GM19324 (cell line): Measurements from ENCODE around the gene HBA2.
"Not testable (repeated sequence)": the region's sequence is repeated elsewhere in the genome, so short reads cannot be mapped to it uniquely, and the experiment has no call there.

ENCODE experiments used
- ATAC-seq: cut with Tn5 transposase; IDR thresholded peaks from one replicate; pipeline ENCODE4 v1.9.1; 2021; ENCODE audit warnings: mild to moderate bottlenecking, moderate library complexity; ENCODE audit not compliant: unreplicated experiment, low FRiP score

Gene HBA2

DNA sequence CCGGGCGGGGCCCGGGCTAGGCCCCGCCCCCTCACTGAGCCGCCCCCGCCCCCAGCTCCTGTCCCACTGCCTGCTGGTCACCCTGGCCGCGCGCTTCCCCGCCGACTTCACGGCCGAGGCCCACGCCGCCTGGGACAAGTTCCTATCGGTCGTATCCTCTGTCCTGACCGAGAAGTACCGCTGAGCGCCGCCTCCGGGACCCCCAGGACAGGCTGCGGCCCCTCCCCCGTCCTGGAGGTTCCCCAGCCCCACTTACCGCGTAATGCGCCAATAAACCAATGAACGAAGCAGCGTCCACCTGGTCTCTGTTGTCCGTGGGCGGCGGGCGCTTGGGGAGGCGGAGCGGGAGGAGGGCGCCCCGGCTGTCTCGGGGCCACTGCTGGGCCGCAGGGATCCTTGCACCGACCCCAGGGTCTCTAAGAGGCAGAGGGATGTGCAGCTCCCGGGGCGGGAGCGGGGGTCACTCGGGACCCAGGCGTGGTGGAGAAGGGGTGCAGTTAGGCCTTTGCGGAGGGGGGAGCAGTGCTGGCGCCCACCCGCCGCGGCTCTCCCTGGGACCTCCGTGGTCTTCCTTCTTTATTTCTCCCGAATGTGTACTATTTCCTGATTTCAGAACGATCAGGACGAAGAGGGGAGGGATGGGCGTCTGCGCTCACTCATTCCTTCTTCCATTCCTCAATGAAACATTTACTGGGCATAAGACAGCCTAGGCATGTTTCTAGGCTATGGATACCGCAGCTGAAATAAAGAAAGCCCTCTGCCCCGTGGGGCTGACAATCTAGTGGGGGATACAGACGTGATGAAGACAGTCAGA lies 18.3 kb upstream of the HBA2 start:
- ATAC-seq = no peak

DNA sequence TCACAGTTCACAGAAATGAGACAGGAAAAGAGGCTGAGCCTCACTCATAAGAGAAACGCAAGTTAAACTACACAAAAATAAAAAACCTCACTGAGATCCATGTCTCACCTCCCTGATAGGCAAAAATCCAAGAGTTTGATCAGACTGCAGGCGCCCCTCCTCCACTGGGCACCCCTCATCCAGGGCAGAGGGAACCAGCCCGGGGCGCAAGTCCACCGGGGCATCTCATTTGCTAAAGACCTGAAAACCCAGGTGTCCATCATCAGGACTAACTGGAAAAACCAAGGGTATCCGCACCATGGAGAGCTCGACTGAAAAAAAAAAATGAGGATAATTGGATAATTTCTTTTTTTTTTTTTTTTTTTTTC lies 17.7 kb upstream of the HBA2 start:
- ATAC-seq = no peak

DNA sequence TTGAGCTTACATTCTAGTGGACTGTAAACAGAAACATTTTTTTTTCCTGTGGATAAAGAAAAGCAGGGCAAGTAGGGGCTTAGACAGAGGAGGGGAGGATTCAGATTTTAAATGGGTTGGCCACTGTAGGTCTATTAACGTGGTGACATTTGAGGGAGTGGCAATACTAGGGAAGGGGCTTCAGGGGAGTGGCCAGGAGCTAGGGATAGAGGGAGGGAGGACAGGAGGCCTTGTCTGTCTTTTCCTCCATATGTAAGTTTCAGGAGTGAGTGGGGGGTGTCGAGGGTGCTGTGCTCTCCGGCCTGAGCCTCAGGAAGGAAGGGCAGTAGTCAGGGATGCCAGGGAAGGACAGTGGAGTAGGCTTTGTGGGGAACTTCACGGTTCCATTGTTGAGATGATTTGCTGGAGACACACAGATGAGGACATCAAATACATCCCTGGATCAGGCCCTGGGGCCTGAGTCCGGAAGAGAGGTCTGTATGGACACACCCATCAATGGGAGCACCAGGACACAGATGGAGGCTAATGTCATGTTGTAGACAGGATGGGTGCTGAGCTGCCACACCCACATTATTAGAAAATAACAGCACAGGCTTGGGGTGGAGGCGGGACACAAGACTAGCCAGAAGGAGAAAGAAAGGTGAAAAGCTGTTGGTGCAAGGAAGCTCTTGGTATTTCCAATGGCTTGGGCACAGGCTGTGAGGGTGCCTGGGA lies 13.4 kb upstream of the HBA2 start:
- ATAC-seq = no peak

DNA sequence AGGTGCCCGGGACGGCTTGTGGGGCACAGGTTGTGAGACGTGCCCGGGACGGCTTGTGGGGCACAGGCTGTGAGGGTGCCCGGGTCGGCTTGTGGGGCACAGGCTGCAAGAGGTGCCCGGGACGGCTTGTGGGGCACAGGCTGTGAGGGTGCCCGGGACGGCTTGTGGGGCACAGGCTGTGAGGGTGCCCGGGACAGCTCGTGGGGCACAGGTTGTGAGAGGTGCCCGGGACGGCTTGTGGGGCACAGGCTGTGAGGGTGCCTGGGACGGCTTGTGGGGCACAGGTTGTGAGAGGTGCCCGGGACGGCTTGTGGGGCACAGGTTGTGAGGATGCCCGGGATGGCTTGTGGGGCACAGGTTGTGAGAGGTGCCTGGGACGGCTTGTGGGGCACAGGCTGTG lies 12.4 kb upstream of the HBA2 start:
- not testable (repeated sequence) for ATAC-seq

DNA sequence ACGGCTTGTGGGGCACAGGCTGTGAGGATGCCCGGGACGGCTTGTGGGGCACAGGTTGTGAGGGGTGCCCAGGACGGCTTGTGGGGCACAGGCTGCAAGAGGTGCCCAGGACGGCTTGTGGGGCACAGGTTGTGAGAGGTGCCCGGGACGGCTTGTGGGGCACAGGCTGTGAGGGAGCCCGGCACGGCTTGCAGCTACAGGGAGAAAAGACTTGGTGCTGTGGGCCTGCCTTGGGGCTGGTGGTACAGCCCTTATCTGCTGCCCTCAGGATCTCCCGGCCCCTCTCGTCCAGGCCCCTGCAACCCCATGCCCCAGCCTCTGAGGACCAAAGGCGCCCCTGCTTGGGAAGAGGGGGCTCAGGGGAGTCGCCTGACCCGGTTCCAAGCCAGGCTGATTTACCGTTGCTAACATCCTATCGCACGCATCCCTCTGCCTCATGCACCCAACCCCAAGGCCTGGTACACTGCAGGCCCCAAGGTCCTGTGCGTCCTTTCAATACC lies 11.9 kb upstream of the HBA2 start:
- ATAC-seq = no peak

DNA sequence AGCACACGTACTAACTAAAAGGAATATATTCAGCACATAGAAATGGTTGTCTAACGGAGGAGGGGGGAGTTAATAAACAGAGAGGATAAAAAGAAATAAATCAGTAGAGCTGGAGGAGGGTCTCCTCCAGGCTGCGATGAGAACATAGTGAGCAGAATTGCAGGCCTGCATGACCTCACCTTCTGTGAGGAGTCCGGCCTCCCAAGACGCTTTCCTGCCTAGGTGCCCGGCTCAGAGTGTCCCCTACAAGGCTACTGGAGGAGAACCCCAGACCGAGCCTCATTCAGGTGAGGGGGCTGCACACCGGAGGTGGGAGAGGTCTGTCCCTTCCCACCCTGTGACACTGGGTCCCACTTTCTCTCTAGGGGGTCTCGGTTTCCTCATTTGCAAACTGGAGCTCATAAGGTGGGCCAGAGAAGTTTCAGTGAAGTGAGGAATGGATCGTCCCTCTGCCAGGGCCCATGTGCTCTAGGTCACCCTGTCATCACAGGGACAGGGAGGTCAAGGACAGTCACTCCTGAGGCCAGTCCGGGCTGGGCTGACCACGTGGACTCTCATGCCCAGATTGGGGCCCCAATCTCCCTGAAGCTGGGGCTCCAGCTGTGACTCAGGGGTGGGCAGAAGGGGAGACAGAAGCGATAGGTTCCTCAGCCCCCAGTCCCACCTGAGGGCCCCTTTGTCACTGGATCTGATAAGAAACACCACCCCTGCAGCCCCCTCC lies 10.2 kb upstream of the HBA2 start:
- no peak for ATAC-seq

- not testable (repeated sequence) for ATAC-seq
These were observed 9.5 kb upstream of the HBA2 start for GRCh38 chr16:163139-163538.

GRCh38 chr16:163696-164095 lies 9.0 kb upstream of the HBA2 start:
- ATAC-seq = not testable (repeated sequence)

- not testable (repeated sequence) for ATAC-seq
These were observed 8.4 kb upstream of the HBA2 start for GRCh38 chr16:164134-164823.

DNA sequence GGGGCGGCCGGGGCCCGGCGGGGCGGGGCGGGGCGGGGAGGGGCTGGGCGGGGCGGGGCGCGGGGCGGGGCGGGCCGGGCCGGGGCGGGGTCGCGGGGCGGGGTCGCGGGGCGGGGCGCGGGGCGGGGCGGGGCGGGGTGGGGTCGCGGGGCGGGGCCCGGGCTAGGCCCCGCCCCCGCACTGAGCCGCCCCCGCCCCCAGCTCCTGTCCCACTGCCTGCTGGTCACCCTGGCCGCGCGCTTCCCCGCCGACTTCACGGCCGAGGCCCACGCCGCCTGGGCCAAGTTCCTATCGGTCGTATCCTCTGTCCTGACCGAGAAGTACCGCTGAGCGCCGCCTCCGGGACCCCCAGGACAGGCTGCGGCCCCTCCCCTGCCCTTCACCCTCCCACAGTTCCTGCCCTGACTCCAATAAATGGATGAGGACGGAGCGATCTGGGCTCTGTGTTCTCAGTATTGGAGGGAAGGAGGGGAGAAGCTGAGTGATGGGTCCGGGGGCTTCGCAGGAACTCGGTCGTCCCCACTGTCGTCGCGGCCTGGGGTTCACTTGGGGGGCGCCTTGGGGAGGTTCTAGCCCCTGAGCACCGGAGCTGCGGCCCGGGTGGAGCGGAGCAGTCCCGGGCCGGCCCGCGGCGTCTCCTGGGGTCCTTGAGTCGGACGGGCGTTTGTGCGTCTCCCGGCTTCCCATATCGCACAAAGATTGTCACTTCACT lies 7.7 kb upstream of the HBA2 start:
- ATAC-seq = no peak

- no peak for ATAC-seq
These were observed 6.9 kb upstream of the HBA2 start, which contains the start of gene HBM for GRCh38 chr16:165539-166374. TSS of gene HBM (plus strand) at chr16:165978. CDS start at chr16:165998, 20 bp downstream.

DNA sequence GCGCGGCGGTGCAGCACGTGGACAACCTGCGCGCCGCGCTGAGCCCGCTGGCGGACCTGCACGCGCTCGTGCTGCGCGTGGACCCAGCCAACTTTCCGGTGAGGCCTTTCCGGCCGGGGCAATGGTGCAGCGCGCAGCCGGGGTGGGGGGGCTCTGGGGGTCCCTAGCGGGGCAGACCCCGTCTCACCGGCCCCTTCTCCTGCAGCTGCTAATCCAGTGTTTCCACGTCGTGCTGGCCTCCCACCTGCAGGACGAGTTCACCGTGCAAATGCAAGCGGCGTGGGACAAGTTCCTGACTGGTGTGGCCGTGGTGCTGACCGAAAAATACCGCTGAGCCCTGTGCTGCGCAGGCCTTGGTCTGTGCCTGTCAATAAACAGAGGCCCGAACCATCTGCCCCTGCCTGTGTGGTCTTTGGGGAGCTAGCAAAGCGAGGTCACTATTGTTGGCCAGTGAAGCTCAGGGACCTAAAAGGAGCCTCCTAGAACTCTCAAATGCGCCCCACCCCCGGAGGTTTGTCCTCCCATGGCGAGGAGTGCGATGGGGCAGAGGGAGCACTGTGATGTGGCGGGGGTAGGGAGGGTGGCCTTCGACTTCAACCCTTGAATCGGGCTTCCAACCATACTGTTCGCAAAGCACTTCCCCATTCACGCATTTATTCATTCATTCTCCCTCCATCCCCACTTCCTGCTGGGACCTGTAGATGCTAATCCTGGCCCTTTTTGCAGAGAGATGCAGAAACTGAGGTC lies 6.1 kb upstream of the HBA2 start:
- ATAC-seq = no peak

GRCh38 chr16:167122-167690 lies 5.5 kb upstream of the HBA2 start:
- ATAC-seq = no peak

DNA sequence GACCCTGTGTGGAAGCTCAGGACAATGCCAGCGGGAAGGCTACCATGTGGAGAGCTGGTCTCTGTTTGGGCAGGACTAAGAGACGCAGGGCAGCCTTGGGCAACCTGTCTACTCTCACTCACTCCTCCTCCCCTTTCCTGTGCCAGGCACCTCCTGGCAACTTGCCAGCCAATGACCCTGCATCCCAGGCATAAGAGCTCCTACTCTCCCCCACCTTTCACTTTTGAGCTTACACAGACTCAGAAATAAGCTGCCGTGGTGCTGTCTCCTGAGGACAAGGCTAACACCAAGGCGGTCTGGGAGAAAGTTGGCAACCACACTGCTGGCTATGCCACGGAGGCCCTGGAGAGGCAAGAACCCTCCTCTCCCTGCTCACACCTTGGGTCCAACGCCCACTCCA lies 4.3 kb upstream of the HBA2 start:
- ATAC-seq = no peak

- ATAC-seq = no peak
These were observed 3.7 kb upstream of the HBA2 start for GRCh38 chr16:169014-169413.

DNA sequence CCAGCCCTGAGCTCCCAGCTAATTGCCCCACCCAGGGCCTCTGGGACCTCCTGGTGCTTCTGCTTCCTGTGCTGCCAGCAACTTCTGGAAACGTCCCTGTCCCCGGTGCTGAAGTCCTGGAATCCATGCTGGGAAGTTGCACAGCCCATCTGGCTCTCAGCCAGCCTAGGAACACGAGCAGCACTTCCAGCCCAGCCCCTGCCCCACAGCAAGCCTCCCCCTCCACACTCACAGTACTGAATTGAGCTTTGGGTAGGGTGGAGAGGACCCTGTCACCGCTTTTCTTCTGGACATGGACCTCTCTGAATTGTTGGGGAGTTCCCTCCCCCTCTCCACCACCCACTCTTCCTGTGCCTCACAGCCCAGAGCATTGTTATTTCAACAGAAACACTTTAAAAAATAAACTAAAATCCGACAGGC lies 2.6 kb upstream of the HBA2 start:
- not testable (repeated sequence) for ATAC-seq

GRCh38 chr16:170788-171187 lies 1.9 kb upstream of the HBA2 start:
- ATAC-seq = no peak
